K562 (cell line): ENCODE results near the gene ORMDL1. TPM values are rescaled to one million over a fixed set of nuclear protein-coding genes. Genes with fewer than 3 reads are reported as not detected.
A peak's percentile ranks its signal among the peaks of the same experiment; 100 is the strongest.
"Not testable (repeated sequence)": the region's sequence is repeated elsewhere in the genome, so short reads cannot be mapped to it uniquely, and the experiment has no call there.

Experiments used
- ATAC-seq: fragments of 200-7000 bp; cut with Tn5 transposase; 3 replicates; pipeline ENCODE4 v1.9.1; 2020; ENCODE audit warnings: moderate library complexity
- BruUV-seq: library from RNA; stranded (reverse); fragments of 400-500 nt; replicated peaks from 2 replicates; lab custom pipeline; 2021; lab: Mats Ljungman, UMichigan
- CTCF ChIA-PET: fragments of 300-600 bp; formaldehyde crosslinking; extraction: SDS; loops from one replicate; lab custom pipeline; 2021; ENCODE audit warnings: low intra/inter-chr PET ratio; lab: Yijun Ruan, JAX
- POLR2A ChIA-PET: fragments of 300-600, 350-650 bp; sonication (Branson Sonifier 250); formaldehyde crosslinking; extraction: SDS; loops from one replicate; lab custom pipeline; 2021; ENCODE audit warnings: antibody characterized with exemption, inconsistent platforms; lab: Yijun Ruan, JAX
- DNase-seq, 4 experiments: peaks; one replicate each; pipeline versions ENCODE4 v3.0.0 to v3.0.0-alpha.2; 2011 to 2018; ENCODE audit warnings: low spot score in 3 of 4, mixed read lengths in 3 of 4; ENCODE audit errors: extremely low read depth in 1 of 4
- FAIRE-seq: peaks from 2 replicates; lab custom pipeline; 2011; peaks lifted over from hg19 to GRCh38; lab: Jason Lieb, UNC
- H2AFZ ChIP-seq: 2 replicates; pipeline ENCODE4 v1.6.0; 2011; ENCODE audit warnings: low read depth, low read length, control low read depth, inconsistent platforms
- H3K27ac ChIP-seq: fragments of 200-600 bp; 3 replicates; pipeline ENCODE4 v1.8.0; 2011; ENCODE audit warnings: low read depth, mild to moderate bottlenecking, control low read depth, inconsistent platforms, low read length, moderate library complexity, mixed read lengths; ENCODE audit errors: extremely low read depth
- H3K27me3 ChIP-seq, 2 experiments: fragments of 300-600 bp in 1 of 2; 2 replicates in 1 of 2; 3 replicates in 1 of 2; pipeline versions ENCODE4 v1.6.0 to v1.8.0; 2011; ENCODE audit warnings: inconsistent platforms in 2 of 2, low read length in 2 of 2, mild to moderate bottlenecking in 1 of 2, mixed read lengths in 1 of 2, moderate library complexity in 1 of 2; ENCODE audit not compliant: control insufficient read depth in 2 of 2, insufficient read depth in 2 of 2
- H3K36me3 ChIP-seq: fragments of 300-600 bp; 3 replicates; pipeline ENCODE4 v1.8.0; 2011; ENCODE audit warnings: mild to moderate bottlenecking, low read length, inconsistent platforms; ENCODE audit not compliant: control insufficient read depth, insufficient read depth
- H3K4me1 ChIP-seq, 2 experiments: fragments of 200-600 bp in 1 of 2; replicated peaks in 1 of 2; 2 replicates in 1 of 2; 3 replicates in 1 of 2; pipeline versions ENCODE4 v1.5.1 to v1.8.0; 2011; ENCODE audit warnings: inconsistent platforms in 2 of 2, low read length in 2 of 2, mild to moderate bottlenecking in 1 of 2, mixed read lengths in 1 of 2, moderate library complexity in 1 of 2; ENCODE audit not compliant: control insufficient read depth in 2 of 2, insufficient read depth in 2 of 2
- H3K4me2 ChIP-seq: 2 replicates; pipeline ENCODE4 v1.6.1; 2011; ENCODE audit warnings: low read length, control low read depth, inconsistent platforms, mixed read lengths; ENCODE audit not compliant: insufficient read depth
- H3K4me3 ChIP-seq: fragments of 200-600 bp; sonication (generic), shearing (Covaris generic); 2 replicates; pipeline ENCODE4 v1.5.1; 2016; ENCODE audit warnings: control low read depth, inconsistent platforms
- H3K79me2 ChIP-seq: fragments of 200-600 bp; 3 replicates; pipeline ENCODE4 v1.8.0; 2011; ENCODE audit warnings: low read length, inconsistent platforms; ENCODE audit not compliant: control insufficient read depth, insufficient read depth
- H3K9ac ChIP-seq, 2 experiments: 2 replicates each; pipeline versions ENCODE4 v1.6.0 to v1.6.1; 2011; ENCODE audit warnings: low read depth in 2 of 2, low read length in 2 of 2, control low read depth in 1 of 2, inconsistent platforms in 1 of 2, mild to moderate bottlenecking in 1 of 2, mixed read lengths in 1 of 2; ENCODE audit not compliant: insufficient read depth in 1 of 2
- H3K9me1 ChIP-seq: one replicate; pipeline ENCODE4 v1.6.0; 2011; ENCODE audit warnings: inconsistent platforms, mild to moderate bottlenecking, low read length, moderate library complexity; ENCODE audit not compliant: control insufficient read depth, insufficient read depth
- H3K9me3 ChIP-seq: replicated peaks from 2 replicates; pipeline ENCODE4 v1.5.1; 2011; ENCODE audit warnings: low read depth, low read length, inconsistent platforms; ENCODE audit not compliant: control insufficient read depth, insufficient read depth
- H4K20me1 ChIP-seq: replicated peaks from 2 replicates; pipeline ENCODE4 v1.6.1; 2011; ENCODE audit warnings: low read length, inconsistent platforms, mixed read lengths; ENCODE audit not compliant: control insufficient read depth, insufficient read depth
- ARID2 ChIP-seq: fragments of 450-650 bp; IDR thresholded peaks from 2 replicates; pipeline ENCODE4 v1.6.1; 2017; ENCODE audit warnings: antibody characterized with exemption, mild to moderate bottlenecking
- C11orf30 ChIP-seq: fragments of 450-650 bp; IDR thresholded peaks from 2 replicates; pipeline ENCODE4 v1.6.1; 2016; ENCODE audit warnings: low read depth, mild to moderate bottlenecking
- CREM ChIP-seq: IDR thresholded peaks from 2 replicates; pipeline ENCODE4 v1.6.1; 2014; ENCODE audit warnings: antibody characterized with exemption, low read depth
- EP400 ChIP-seq: fragments of 450-650 bp; IDR thresholded peaks from 2 replicates; pipeline ENCODE4 v1.6.1; 2017; ENCODE audit warnings: antibody characterized with exemption, mild to moderate bottlenecking, moderate library complexity
- GATAD2B ChIP-seq: fragments of 450-650 bp; IDR thresholded peaks from 2 replicates; pipeline ENCODE4 v1.6.1; 2017; ENCODE audit warnings: mild to moderate bottlenecking, borderline replicate concordance
- HDAC8 ChIP-seq: fragments of 450-650 bp; IDR thresholded peaks from 2 replicates; pipeline ENCODE4 v1.6.1; 2016; ENCODE audit warnings: mild to moderate bottlenecking, missing genetic modification characterization, moderate library complexity, missing compliant biosample characterization
- ZBTB5 ChIP-seq: fragments of 450-650 bp; IDR thresholded peaks from 2 replicates; pipeline ENCODE4 v1.6.1; 2017; ENCODE audit warnings: antibody characterized with exemption
- ZNF584 ChIP-seq: fragments of 200-800 bp; sonication (Bioruptor generic); IDR thresholded peaks from 2 replicates; pipeline ENCODE4 v1.6.1; 2016; ENCODE audit warnings: low read depth, mild to moderate bottlenecking, missing genetic modification characterization, missing compliant biosample characterization
- WGBS: fragments of 100-300 bp; shearing (Covaris generic); methylation state at CpG from one replicate; pipeline ENCODE4 v1.1.6; 2016; ENCODE audit warnings: low coverage, mixed read lengths; ENCODE audit not compliant: insufficient coverage; ENCODE audit errors: missing lambda C conversion rate; 5-methylcytosine and 5-hydroxymethylcytosine counted together
- in situ Hi-C: fragments of 300-500 bp; cut with MboI; formaldehyde crosslinking; loops from 4 replicates; pipeline ENCODE4 v1.15.0; 2018; ENCODE audit warnings: inconsistent platforms, mixed read lengths
- intact Hi-C: fragments of 100-400 bp; cut with micrococcal nuclease; formaldehyde crosslinking; loops from 2 replicates; pipeline ENCODE4 v1.14.2; 2022
- polyA plus RNA-seq, 8 experiments: library from polyadenylated mRNA; depleted of rRNA in 4 of 8; stranded (reverse) in 5 of 8; unstranded in 3 of 8; fragments of >200 nt; fragmentation: Nextera tagmentation in 2 of 8; fragmentation: Illumina TruSeq in 1 of 8; extraction: Ambion mirVana in 2 of 8; extraction: Trizol in 1 of 8; gene quantifications; 2 replicates each; pipeline versions ENCODE4 v1.2.1 to v1.2.3, GENCODE V29; 2011 to 2014; ENCODE audit warnings: inconsistent platforms in 1 of 8, missing spikeins in 1 of 8
- total RNA-seq, 7 experiments: library from RNA; depleted of rRNA in 6 of 7; stranded (reverse); fragments of >200 nt in 6 of 7; fragmentation: Illumina TruSeq in 2 of 7; extraction: Trizol in 2 of 7; gene quantifications; 2 replicates each; pipeline versions ENCODE4 v1.2.1 to v1.2.3, GENCODE V29; 2011 to 2021; ENCODE audit warnings: low replicate concordance in 1 of 7
- TF ChIP-seq, protein P1 (sequence below): fragments of 250-450 bp; sonication (Bioruptor Pico); IDR thresholded peaks from 2 replicates; pipeline ENCODE4 v1.5.0; 2021

ORMDL1 gene
- total and polyA plus RNA-seq, 9 of the 15 experiments (the other 6 are each of a cell fraction or from before 2014, with no cell fraction given), result 35.1 to 74.2 (median 50.0) TPM

DNA sequence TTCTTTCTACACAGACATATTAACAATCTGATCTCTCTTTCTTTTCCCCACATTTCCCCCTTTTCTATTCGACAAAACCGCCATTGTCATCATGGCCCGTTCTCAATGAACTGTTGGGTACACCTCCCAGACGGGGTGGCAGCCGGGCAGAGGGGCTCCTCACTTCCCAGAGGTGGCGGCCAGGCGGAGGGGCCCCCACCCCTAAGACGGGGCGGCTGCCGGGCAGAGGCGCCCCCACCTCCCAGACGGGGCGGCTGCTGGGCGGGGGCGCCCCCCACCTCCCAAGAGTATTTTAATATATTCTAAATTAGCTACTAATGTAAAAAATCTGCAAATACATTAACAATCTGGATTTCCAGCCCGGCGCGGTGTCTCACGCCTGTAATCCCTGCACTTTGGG, 24.0 kb downstream of the ORMDL1 start:
- H3K36me3 ChIP-seq, H3K27ac ChIP-seq, H3K9ac ChIP-seq, BruUV-seq, H3K4me2 ChIP-seq, H2AFZ ChIP-seq, H3K27me3 ChIP-seq, POLR2A ChIA-PET, H3K4me3 ChIP-seq, H3K9me1 ChIP-seq, H4K20me1 ChIP-seq, intact Hi-C loops, in situ Hi-C loops, FAIRE-seq, H3K4me1 ChIP-seq, H3K79me2 ChIP-seq, DNase-seq, ATAC-seq, H3K9me3 ChIP-seq, CTCF ChIA-PET: not testable (repeated sequence)
- 98% methylated on average over 8 of the region's 19 CpGs for WGBS

DNA sequence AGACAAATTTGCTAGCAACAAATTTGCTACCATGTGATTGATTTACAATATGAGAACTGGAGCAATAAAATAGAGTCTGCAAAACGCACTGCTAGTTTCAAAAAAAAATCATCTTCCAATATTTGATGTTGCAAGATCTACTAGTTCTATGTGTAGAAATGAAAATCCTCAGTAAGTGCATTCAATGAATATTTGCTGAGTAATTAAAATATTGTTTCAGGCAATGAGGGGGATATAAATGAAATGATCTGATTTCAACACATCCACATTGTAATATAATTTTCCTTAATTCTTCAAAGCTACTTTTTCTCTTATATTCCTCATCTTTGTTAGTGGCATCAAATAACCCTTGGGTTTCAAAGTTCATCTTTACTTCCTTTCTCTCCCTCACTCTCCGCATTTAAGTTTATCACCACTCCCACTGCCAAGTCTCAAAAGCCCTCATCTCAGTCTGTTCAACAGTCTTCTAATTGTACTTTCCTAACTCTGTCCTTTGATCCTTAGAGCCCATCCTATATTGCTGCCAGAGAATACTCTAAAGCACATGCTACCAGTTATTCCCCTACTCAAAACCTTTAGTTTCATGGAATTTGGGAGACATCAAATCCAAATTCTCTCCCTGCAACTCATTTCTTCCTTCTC, 27.7 kb downstream of the ORMDL1 start:
- Histone ChIP-seq H4K20me1 (no peaks in the 10 kb centered on the region), H3K9me3 (no peaks in the 10 kb centered on the region), H3K79me2 (no peaks in the 10 kb centered on the region; the same call in 2 of the 3 replicates), H3K36me3 (no peaks in the 10 kb centered on the region), H2AFZ (no peak overlapping the region), H3K9ac (no peak overlapping the region), H3K27me3 (no peaks in the 10 kb centered on the region), H3K9me1 (no peaks in the 10 kb centered on the region), H3K4me1 (peaks cover 0 to 2% of the 10 kb centered on the region in 2 experiments; a peak in 2 of 5 replicates), H3K4me3 (no peak overlapping the region), H3K4me2 (no peak overlapping the region), H3K27ac (no peak overlapping the region)
- DNase-seq, result no peak
- intact Hi-C loops (no loop called here), in situ Hi-C loops (no loop called here)
- 25% methylated on average over 2 of the region's 2 CpGs for WGBS
- ChIA-PET POLR2A (no interaction called here), CTCF (no interaction called here)
- BruUV-seq, result no TSS peak
- FAIRE-seq, result no peak
- no peak for ATAC-seq
- no peak for TF ChIP-seq CREM
- no peak for TF ChIP-seq ARID2
- TF ChIP-seq GATAD2B, result no peak
- TF ChIP-seq ZBTB5, result no peak
- TF ChIP-seq HDAC8 (tag), result no peak
- TF ChIP-seq, protein P1, sequence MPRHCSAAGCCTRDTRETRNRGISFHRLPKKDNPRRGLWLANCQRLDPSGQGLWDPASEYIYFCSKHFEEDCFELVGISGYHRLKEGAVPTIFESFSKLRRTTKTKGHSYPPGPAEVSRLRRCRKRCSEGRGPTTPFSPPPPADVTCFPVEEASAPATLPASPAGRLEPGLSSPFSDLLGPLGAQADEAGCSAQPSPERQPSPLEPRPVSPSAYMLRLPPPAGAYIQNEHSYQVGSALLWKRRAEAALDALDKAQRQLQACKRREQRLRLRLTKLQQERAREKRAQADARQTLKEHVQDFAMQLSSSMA (CRISPR knock-in tag), result no peak
- TF ChIP-seq C11orf30, result peak; percentile 56; the same call in 1 of the 2 replicates
- TF ChIP-seq ZNF584 (CRISPR knock-in tag), result no peak
- no peak for TF ChIP-seq EP400
